HepG2 (cell line): ENCODE results near the gene SOS2. TPM values are rescaled to one million over a fixed set of nuclear protein-coding genes. Genes with fewer than 3 reads are reported as not detected.
A peak's percentile ranks its signal among the peaks of the same experiment; 100 is the strongest.

Experiments used
- ATRX ChIP-seq: sonication (generic); formaldehyde crosslinking; IDR thresholded peaks from 2 replicates; pipeline ENCODE4 v1.4.0; 2020; ENCODE audit warnings: missing genetic modification reagents, borderline replicate concordance
- FIP1L1 ChIP-seq: fragments of 200-400 bp; formaldehyde crosslinking; IDR thresholded peaks from 2 replicates; pipeline ENCODE4 v1.6.1; 2018; ENCODE audit warnings: low read depth, mild to moderate bottlenecking, low read length, moderate library complexity, borderline replicate concordance; ENCODE audit not compliant: insufficient read depth
- GPBP1L1 ChIP-seq: sonication (generic); formaldehyde crosslinking; IDR thresholded peaks from 2 replicates; pipeline ENCODE4 v1.5.0; 2020; ENCODE audit warnings: mild to moderate bottlenecking, missing genetic modification reagents
- MAFF ChIP-seq: IDR thresholded peaks from 2 replicates; pipeline ENCODE4 v1.6.1; 2011; ENCODE audit warnings: low read depth, low read length, improper control_type of control experiment
- ONECUT2 ChIP-seq: sonication (generic); formaldehyde crosslinking; IDR thresholded peaks from 2 replicates; pipeline ENCODE4 v1.4.0; 2020; ENCODE audit warnings: missing genetic modification reagents
- RFXAP ChIP-seq: sonication (generic); formaldehyde crosslinking; IDR thresholded peaks from 2 replicates; pipeline ENCODE4 v1.4.0; 2020; ENCODE audit warnings: missing genetic modification reagents, borderline replicate concordance
- SCMH1 ChIP-seq: sonication (generic); formaldehyde crosslinking; IDR thresholded peaks from 2 replicates; pipeline ENCODE4 v1.9.0; 2021; ENCODE audit warnings: missing genetic modification reagents, mild to moderate bottlenecking, borderline replicate concordance
- SRF ChIP-seq: IDR thresholded peaks from 2 replicates; pipeline ENCODE4 v1.6.1; 2011; ENCODE audit warnings: mild to moderate bottlenecking, low read depth, low read length, moderate library complexity
- STAT6 ChIP-seq: sonication (generic); formaldehyde crosslinking; IDR thresholded peaks from 2 replicates; pipeline ENCODE4 v1.4.0; 2020; ENCODE audit warnings: missing genetic modification reagents, mild to moderate bottlenecking, borderline replicate concordance
- TIGD3 ChIP-seq: sonication (generic); formaldehyde crosslinking; IDR thresholded peaks from 2 replicates; pipeline ENCODE4 v1.5.1; 2020; ENCODE audit warnings: mild to moderate bottlenecking, missing genetic modification reagents, borderline replicate concordance
- USF2 ChIP-seq, 2 experiments: sonication (generic) in 1 of 2; formaldehyde crosslinking in 1 of 2; IDR thresholded peaks; 2 replicates each; pipeline versions ENCODE4 v1.5.1 to v1.6.1; 2011 to 2020; ENCODE audit warnings: borderline replicate concordance in 1 of 2, low read depth in 1 of 2, low read length in 1 of 2, mild to moderate bottlenecking in 1 of 2, missing genetic modification reagents in 1 of 2, moderate library complexity in 1 of 2
- ZIK1 ChIP-seq: sonication (generic); formaldehyde crosslinking; IDR thresholded peaks from 2 replicates; pipeline ENCODE4 v1.5.0; 2020; ENCODE audit warnings: mild to moderate bottlenecking, low read depth, missing genetic modification reagents, borderline replicate concordance
- ZNF224 ChIP-seq: sonication (generic); formaldehyde crosslinking; IDR thresholded peaks from 2 replicates; pipeline ENCODE4 v1.5.0; 2020; ENCODE audit warnings: mild to moderate bottlenecking, missing genetic modification reagents
- ZNF317 ChIP-seq: sonication (generic); formaldehyde crosslinking; IDR thresholded peaks from 2 replicates; pipeline ENCODE4 v1.5.0; 2020; ENCODE audit warnings: mild to moderate bottlenecking, missing genetic modification reagents
- ZNF414 ChIP-seq: sonication (generic); formaldehyde crosslinking; IDR thresholded peaks from 2 replicates; pipeline ENCODE4 v1.5.0; 2020; ENCODE audit warnings: missing genetic modification reagents
- ZNF512 ChIP-seq: sonication (generic); formaldehyde crosslinking; IDR thresholded peaks from 2 replicates; pipeline ENCODE4 v1.4.0; 2020; ENCODE audit warnings: mild to moderate bottlenecking, missing genetic modification reagents
- polyA plus RNA-seq, 8 experiments: library from polyadenylated mRNA; depleted of rRNA in 3 of 8; stranded (reverse) in 7 of 8; unstranded in 1 of 8; fragments of >200 nt; fragmentation: Illumina TruSeq in 4 of 8; extraction: Trizol in 4 of 8; gene quantifications; 2 replicates each; pipeline versions ENCODE4 v1.2.1 to v1.2.3, GENCODE V29; 2011 to 2016; ENCODE audit warnings: low read depth in 4 of 8, missing spikeins in 1 of 8, mixed read lengths in 1 of 8; ENCODE audit not compliant: insufficient read depth in 1 of 8
- total RNA-seq, 5 experiments: library from RNA; depleted of rRNA; stranded (reverse); fragments of >200 nt; fragmentation: Illumina TruSeq; extraction: Trizol; gene quantifications; 2 replicates each; pipeline ENCODE4 v1.2.3, GENCODE V29; 2016; ENCODE audit warnings: low read depth in 1 of 5

SOS2 gene
- total and polyA plus RNA-seq, 2 of the 13 experiments (the other 11 are each of a cell fraction or from before 2014, with no cell fraction given): 9.3 to 12.1 TPM

GRCh38 chr14:50231475-50232275, at the start of gene SOS2 (continued):
- TF ChIP-seq STAT6 (CRISPR knock-in tag) (no peak), GPBP1L1 (CRISPR knock-in tag) (no peak), USF2 (IDR thresholded peaks at IDR 0.05; ENCODE audit: low read depth, low read length) (no peak), USF2 (CRISPR knock-in tag; IDR thresholded peaks at IDR 0.05; ENCODE audit: borderline replicate concordance) (no peak), ATRX (CRISPR knock-in tag) (no peak), ZIK1 (CRISPR knock-in tag) (0 out of 2 replicates have a peak, but pooled peaks have one; percentile 37), SCMH1 (no peak), MAFF (no peak), ZNF224 (CRISPR knock-in tag) (0 out of 2 replicates have a peak, but pooled peaks have one; percentile 80), FIP1L1 (no peak), ZNF414 (CRISPR knock-in tag) (no peak), ZNF317 (CRISPR knock-in tag) (peak; percentile 57; the same call in 1 of the 2 replicates), ONECUT2 (CRISPR knock-in tag) (0 out of 2 replicates have a peak, but pooled peaks have one; percentile 4), SRF (no peak), ZNF512 (CRISPR knock-in tag) (no peak), TIGD3 (CRISPR knock-in tag) (no peak), RFXAP (0 out of 2 replicates have a peak, but pooled peaks have one; percentile 21)
